GM12878 (cell line): Measurements from ENCODE around the gene PPP2R5D. TPM values are rescaled to one million over a fixed set of nuclear protein-coding genes. Genes with fewer than 3 reads are reported as not detected.

ENCODE experiments used
- ESRRA ChIP-seq: IDR thresholded peaks from 2 replicates; pipeline ENCODE4 v1.6.1; 2012; ENCODE audit warnings: mild to moderate bottlenecking, low read length, improper control_type of control experiment
- HCFC1 ChIP-seq: fragments of 150-350 bp; IDR thresholded peaks from 2 replicates; pipeline ENCODE4 v1.6.1; 2014; ENCODE audit warnings: low read length
- HSF1 ChIP-seq: fragments of 150-350 bp; IDR thresholded peaks from 2 replicates; pipeline ENCODE4 v1.6.1; 2014; ENCODE audit warnings: mild to moderate bottlenecking, low read depth, low read length
- IRF4 ChIP-seq: IDR thresholded peaks from 2 replicates; pipeline ENCODE4 v1.6.1; 2011; ENCODE audit warnings: low read depth, low read length
- IRF5 ChIP-seq: fragments of 450-650 bp; IDR thresholded peaks from 2 replicates; pipeline ENCODE4 v1.6.1; 2017; ENCODE audit warnings: borderline replicate concordance
- KLF5 ChIP-seq: fragments of 450-650 bp; IDR thresholded peaks from 2 replicates; pipeline ENCODE4 v1.6.1; 2014; ENCODE audit warnings: mild to moderate bottlenecking; ENCODE audit not compliant: partially characterized antibody
- LARP7 ChIP-seq: fragments of 450-650 bp; IDR thresholded peaks from 2 replicates; pipeline ENCODE4 v1.6.1; 2017; ENCODE audit warnings: mild to moderate bottlenecking
- MAX ChIP-seq: IDR thresholded peaks from 2 replicates; pipeline ENCODE4 v1.6.1; 2012; ENCODE audit warnings: low read depth, low read length, improper control_type of control experiment
- MEF2B ChIP-seq: fragments of 450-650 bp; IDR thresholded peaks from 2 replicates; pipeline ENCODE4 v1.6.1; 2018; ENCODE audit warnings: mild to moderate bottlenecking, moderate library complexity; ENCODE audit not compliant: partially characterized antibody, poor library complexity, severe bottlenecking
- MXI1 ChIP-seq: fragments of 150-350 bp; IDR thresholded peaks from 2 replicates; pipeline ENCODE4 v1.6.1; 2011; ENCODE audit warnings: low read depth, mild to moderate bottlenecking, inconsistent platforms, low read length, improper control_type of control experiment
- NKRF ChIP-seq: fragments of 450-650 bp; conservative IDR thresholded peaks from 2 replicates; pipeline ENCODE4 v1.6.1; 2017; ENCODE audit warnings: mild to moderate bottlenecking, moderate library complexity
- NR2F1 ChIP-seq: fragments of 450-650 bp; conservative IDR thresholded peaks from 2 replicates; pipeline ENCODE4 v1.6.1; 2017; ENCODE audit warnings: mild to moderate bottlenecking
- PML ChIP-seq: IDR thresholded peaks from 2 replicates; pipeline ENCODE4 v1.6.1; 2012; ENCODE audit warnings: low read length, inconsistent platforms
- RELB ChIP-seq: fragments of 450-650 bp; IDR thresholded peaks from 2 replicates; pipeline ENCODE4 v1.6.1; 2017; ENCODE audit warnings: low read depth, mild to moderate bottlenecking, moderate library complexity
- SIN3A ChIP-seq: IDR thresholded peaks from 2 replicates; pipeline ENCODE4 v1.6.1; 2012; ENCODE audit warnings: low read depth, low read length, improper control_type of control experiment
- SREBF2 ChIP-seq: IDR thresholded peaks from 2 replicates; pipeline ENCODE4 v1.6.1; 2012; ENCODE audit warnings: mild to moderate bottlenecking, low read length
- SUPT20H ChIP-seq: IDR thresholded peaks from 2 replicates; pipeline ENCODE4 v1.6.1; 2011; ENCODE audit warnings: low read depth, mild to moderate bottlenecking, low read length, moderate library complexity, borderline replicate concordance; ENCODE audit not compliant: control insufficient read depth
- SUZ12 ChIP-seq: fragments of 200-600 bp; sonication (generic); IDR thresholded peaks from one replicate; pipeline ENCODE4 v1.6.1; 2018; ENCODE audit warnings: antibody characterized with exemption, mild to moderate bottlenecking; ENCODE audit not compliant: unreplicated experiment
- TAF1 ChIP-seq: IDR thresholded peaks from 2 replicates; pipeline ENCODE4 v1.6.1; 2011; ENCODE audit warnings: mild to moderate bottlenecking, low read depth, low read length, borderline replicate concordance
- TCF12 ChIP-seq: IDR thresholded peaks from 2 replicates; pipeline ENCODE4 v1.6.1; 2011; ENCODE audit warnings: low read depth, mild to moderate bottlenecking, low read length
- TCF3 ChIP-seq: IDR thresholded peaks from 2 replicates; pipeline ENCODE4 v1.6.1; 2012; ENCODE audit warnings: low read depth, mild to moderate bottlenecking, low read length, borderline replicate concordance; ENCODE audit not compliant: insufficient read depth
- YY1 ChIP-seq: IDR thresholded peaks from 2 replicates; pipeline ENCODE4 v1.6.1; 2011; ENCODE audit warnings: low read depth, mild to moderate bottlenecking, low read length
- ZNF274 ChIP-seq: IDR thresholded peaks from one replicate; pipeline ENCODE4 v1.8.0; 2011; ENCODE audit not compliant: insufficient read length, insufficient read depth
- ZNF622 ChIP-seq: fragments of 450-650 bp; IDR thresholded peaks from 2 replicates; pipeline ENCODE4 v1.6.1; 2017; ENCODE audit warnings: mild to moderate bottlenecking, inconsistent platforms
- ZSCAN29 ChIP-seq: fragments of 450-650 bp; IDR thresholded peaks from 2 replicates; pipeline ENCODE4 v1.6.1; 2017; ENCODE audit warnings: mild to moderate bottlenecking, moderate library complexity
- polyA plus RNA-seq, 11 experiments: library from polyadenylated mRNA; depleted of rRNA in 4 of 11; unstranded in 6 of 11; stranded (reverse) in 5 of 11; fragments of >200 nt; fragmentation: Nextera tagmentation in 4 of 11; fragmentation: Illumina TruSeq in 1 of 11; extraction: Ambion mirVana in 4 of 11; extraction: Trizol in 1 of 11; gene quantifications; 1 replicate in 1 of 11; 2 replicates in 10 of 11; pipeline versions ENCODE4 v1.2.1 to v1.2.3, GENCODE V29; 2011 to 2016; ENCODE audit warnings: inconsistent platforms in 2 of 11, missing spikeins in 2 of 11, low read depth in 1 of 11
- total RNA-seq, 4 experiments: library from RNA; depleted of rRNA in 3 of 4; stranded (reverse); fragments of >200 nt in 3 of 4; fragmentation: Illumina TruSeq in 1 of 4; extraction: Trizol in 1 of 4; gene quantifications; 2 replicates each; pipeline versions ENCODE4 v1.2.1 to v1.2.3, GENCODE V29; 2013 to 2021

Gene PPP2R5D
- total and polyA plus RNA-seq, 10 of the 15 experiments (the other 5 are each of a cell fraction or from before 2014, with no cell fraction given) = 1.5 to 59.0 (median 32.0) TPM

GRCh38 chr6:42978839-42979522 lies 5.4 kb upstream of the PPP2R5D start, which contains the start of gene PEX6 (continued):
- no peak for TF ChIP-seq SUZ12
- no peak for TF ChIP-seq SREBF2
- TF ChIP-seq ZNF274 = no peak
- peak; percentile 60 for TF ChIP-seq KLF5
- no peak; the same call in 1 of the 2 replicates for TF ChIP-seq MXI1
- TF ChIP-seq NR2F1 = 0 out of 2 replicates have a peak, but pooled peaks have one; percentile 29
- no peak for TF ChIP-seq ZSCAN29
- peak; percentile 56; the same call in 1 of the 2 replicates for TF ChIP-seq RELB
- TF ChIP-seq ZNF622 = no peak
- no peak for TF ChIP-seq MEF2B
- TF ChIP-seq SUPT20H = no peak
- peak; percentile 20; the same call in 1 of the 2 replicates for TF ChIP-seq TCF12
- TF ChIP-seq YY1 = peak; percentile 81
- TF ChIP-seq TAF1 = peak; percentile 87
- peak; percentile 94 for TF ChIP-seq LARP7
- TF ChIP-seq IRF4 = peak; percentile 47; the same call in 1 of the 2 replicates
- TF ChIP-seq IRF5 = no peak
- no peak for TF ChIP-seq MAX
- TF ChIP-seq TCF3 = no peak
- TF ChIP-seq SIN3A = peak; percentile 48; the same call in 1 of the 2 replicates
- TF ChIP-seq HSF1 = no peak
- TF ChIP-seq PML = peak; percentile 95
- TF ChIP-seq HCFC1 = peak; percentile 50; the same call in 1 of the 2 replicates
- TF ChIP-seq NKRF = peak; percentile 95
- TF ChIP-seq ESRRA = no peak
